CD4-positive, alpha-beta T cell (primary cell): ENCODE data around the gene IRF8. TPM values are rescaled to one million over a fixed set of nuclear protein-coding genes. Genes with fewer than 3 reads are reported as not detected.

Source experiments
- ATAC-seq: fragments of 200-7000 bp; cut with Tn5 transposase; one replicate; pipeline ENCODE4 v1.10.0; 2022; ENCODE audit warnings: mild to moderate bottlenecking; ENCODE audit not compliant: poor library complexity
- CTCF ChIA-PET: fragments of 350-600 bp; sonication (Branson Sonifier 250); formaldehyde crosslinking; loops from one replicate; lab custom pipeline; 2021; ENCODE audit warnings: antibody characterized with exemption, inconsistent platforms; lab: Charles Lee
- POLR2A ChIA-PET: fragments of 350-600 bp; sonication (Branson Sonifier 250); formaldehyde crosslinking; loops from one replicate; lab custom pipeline; 2021; ENCODE audit warnings: antibody characterized with exemption, inconsistent platforms; lab: Charles Lee
- DNase-seq, 14 experiments: peaks; one replicate each; pipeline ENCODE4 v3.0.0-alpha.2; 2013 to 2020; ENCODE audit warnings: mixed read lengths in 2 of 14
- H3K27ac ChIP-seq, 2 donors: one replicate each; pipeline versions ENCODE4 v1.5.1 to v1.7.0; 2013; ENCODE audit warnings: low read length in 2 of 2, low read depth in 1 of 2, mild to moderate bottlenecking in 1 of 2
- H3K27me3 ChIP-seq, 2 experiments: 1 replicate in 1 of 2; 2 replicates in 1 of 2; pipeline versions ENCODE4 v1.6.1 to v1.7.0; 2013; ENCODE audit warnings: low read length in 2 of 2, control low read depth in 1 of 2, mild to moderate bottlenecking in 1 of 2, moderate library complexity in 1 of 2; ENCODE audit not compliant: insufficient read depth in 2 of 2, control insufficient read depth in 1 of 2
- H3K36me3 ChIP-seq: one replicate; pipeline ENCODE4 v1.6.1; 2013; ENCODE audit warnings: low read length, control low read depth; ENCODE audit not compliant: insufficient read depth
- H3K4me1 ChIP-seq: one replicate; pipeline ENCODE4 v1.6.1; 2013; ENCODE audit warnings: low read length, control low read depth; ENCODE audit not compliant: insufficient read depth
- H3K4me3 ChIP-seq: one replicate; pipeline ENCODE4 v1.5.1; 2013; ENCODE audit warnings: mild to moderate bottlenecking, low read length, moderate library complexity
- H3K9me3 ChIP-seq, 2 experiments: 1 replicate in 1 of 2; 2 replicates in 1 of 2; pipeline versions ENCODE4 v1.6.1 to v1.7.0; 2013; ENCODE audit warnings: low read length in 2 of 2, mild to moderate bottlenecking in 2 of 2, control low read depth in 1 of 2, moderate library complexity in 1 of 2; ENCODE audit not compliant: control insufficient read depth in 1 of 2, insufficient read depth in 1 of 2
- H3K27ac Mint-ChIP-seq: one replicate; pipeline ENCODE4 v1.8.0; 2020; ENCODE audit warnings: mixed read lengths
- H3K27me3 Mint-ChIP-seq: one replicate; pipeline ENCODE4 v1.8.0; 2021; ENCODE audit warnings: mixed read lengths
- H3K36me3 Mint-ChIP-seq: one replicate; pipeline ENCODE4 v1.8.0; 2021; ENCODE audit warnings: low read depth, mixed read lengths
- H3K4me1 Mint-ChIP-seq: one replicate; pipeline ENCODE4 v1.8.0; 2021; ENCODE audit warnings: low read depth, mixed read lengths
- H3K4me3 Mint-ChIP-seq: one replicate; pipeline ENCODE4 v1.8.0; 2020; ENCODE audit warnings: mild to moderate bottlenecking, mixed read lengths
- H3K9me3 Mint-ChIP-seq: one replicate; pipeline ENCODE4 v1.8.0; 2020; ENCODE audit warnings: mixed read lengths
- CTCF ChIP-seq: fragments of 200-600 bp; IDR thresholded peaks from one replicate; pipeline ENCODE4 v1.8.0; 2022; ENCODE audit warnings: antibody characterized with exemption, mild to moderate bottlenecking
- intact Hi-C, 2 experiments: fragments of 100-400 bp; cut with DNase I in 1 of 2; cut with micrococcal nuclease in 1 of 2; formaldehyde crosslinking; loops; one replicate each; pipeline versions ENCODE4 v1.15.1 to v1.9.0; 2023 to 2025; cut with DNase I, micrococcal nuclease
- total RNA-seq, 174 experiments: library from RNA in 2 of 174; stranded (reverse) in 2 of 174; gene quantifications; one replicate each; pipeline ENCODE4 v1.2.3 and lab custom pipeline; 2021 to 2026

IRF8 gene
- total RNA-seq, 2 experiments from 2014 or later = 11.3 to 13.2 TPM

- H3K36me3 ChIP-seq = no peaks in the 10 kb centered on the region
- no peaks in the 10 kb centered on the region for H3K9me3 Mint-ChIP-seq
- peaks cover 2% of the 10 kb centered on the region for H3K4me1 Mint-ChIP-seq
- no peaks in the 10 kb centered on the region for H3K36me3 Mint-ChIP-seq
- H3K9me3 ChIP-seq = no peaks in the 10 kb centered on the region
- no peak for DNase-seq
- ATAC-seq = no peak
- H3K27me3 ChIP-seq = peaks cover 0 to 2% of the 10 kb centered on the region in 2 experiments
- ChIA-PET CTCF (no interaction called here), POLR2A (no interaction called here)
- H3K4me1 ChIP-seq = no peaks in the 10 kb centered on the region
- intact Hi-C loops = no loop called here
- no peak overlapping the region for H3K4me3 ChIP-seq
- no peak overlapping the region for H3K4me3 Mint-ChIP-seq
- no peaks in the 10 kb centered on the region for H3K27me3 Mint-ChIP-seq
- no peak overlapping the region for H3K27ac Mint-ChIP-seq
- no peak for TF ChIP-seq CTCF
- H3K27ac ChIP-seq = no peak overlapping the region
Observed at GRCh38 chr16:85954927-85955519, 56.1 kb downstream of the IRF8 start.

- no peak for DNase-seq
- Mint-ChIP-seq H3K36me3 (no peaks in the 10 kb centered on the region), H3K4me3 (no peak overlapping the region), H3K4me1 (no peaks in the 10 kb centered on the region), H3K27me3 (no peaks in the 10 kb centered on the region), H3K9me3 (no peaks in the 10 kb centered on the region), H3K27ac (no peak overlapping the region)
- no peaks in the 10 kb centered on the region for H3K36me3 ChIP-seq
- H3K27me3 ChIP-seq = peaks cover 0 to 2% of the 10 kb centered on the region in 2 experiments
- H3K4me3 ChIP-seq = no peak overlapping the region
- H3K9me3 ChIP-seq = no peaks in the 10 kb centered on the region
- ChIA-PET CTCF (no interaction called here), POLR2A (no interaction called here)
- no peak overlapping the region for H3K27ac ChIP-seq
- H3K4me1 ChIP-seq = no peaks in the 10 kb centered on the region
- no peak for TF ChIP-seq CTCF
- intact Hi-C loops = no loop called here
- no peak for ATAC-seq
Observed at GRCh38 chr16:85955566-85955965, 56.6 kb downstream of the IRF8 start.

GRCh38 chr16:85956426-85956825 is 57.5 kb downstream of the IRF8 start:
- Mint-ChIP-seq H3K36me3 (no peaks in the 10 kb centered on the region), H3K27me3 (no peaks in the 10 kb centered on the region), H3K9me3 (no peaks in the 10 kb centered on the region), H3K4me3 (no peak overlapping the region), H3K4me1 (no peaks in the 10 kb centered on the region), H3K27ac (no peak overlapping the region)
- CTCF ChIA-PET = no interaction called here
- POLR2A ChIA-PET = no interaction called here
- Histone ChIP-seq H3K27ac (no peak overlapping the region), H3K27me3 (peaks cover 0 to 2% of the 10 kb centered on the region in 2 experiments), H3K4me3 (no peak overlapping the region), H3K9me3 (no peaks in the 10 kb centered on the region), H3K36me3 (no peaks in the 10 kb centered on the region), H3K4me1 (no peaks in the 10 kb centered on the region)
- no peak for DNase-seq
- no peak for TF ChIP-seq CTCF
- ATAC-seq = no peak
- intact Hi-C loops = no loop called here
